ENCODE data around the gene SMARCA2.

SMARCA2 gene

GRCh38 chr9:2029666-2030170, 14.6 kb downstream of the SMARCA2 start:
- DNase-seq: no peak

GRCh38 chr9:2032234-2032633, 17.1 kb downstream of the SMARCA2 start:
- Histone ChIP-seq H3K79me1 (ENCODE audit: low read length) (no peaks in the 10 kb centered on the region), H3K79me2 (ENCODE audit: control insufficient read depth, insufficient read depth, low read length, poor library complexity) (peaks cover 2% of the 10 kb centered on the region), H2AFZ (ENCODE audit: insufficient read depth, low read length, poor library complexity) (no peak overlapping the region), H3K9ac (ENCODE audit: low read length) (no peak overlapping the region), H4K91ac (ENCODE audit: low read depth, low read length) (no peak overlapping the region), H2BK5ac (ENCODE audit: low read depth, low read length, poor library complexity) (no peak overlapping the region), H3K4me3 (ENCODE audit: low read depth, low read length) (no peak overlapping the region), H3K27ac (ENCODE audit: low read depth, low read length) (no peak overlapping the region), H2AK5ac (ENCODE audit: low read length) (no peak overlapping the region), H4K8ac (ENCODE audit: low read depth, low read length) (no peak overlapping the region), H3K4me1 (ENCODE audit: control insufficient read depth in 1 of 2, insufficient read depth in 2 of 2, low read length in 2 of 2) (peaks cover 2 to 7% of the 10 kb centered on the region in 2 experiments), H2BK120ac (ENCODE audit: insufficient read depth, low read length, poor library complexity) (no peak overlapping the region), H4K12ac (ENCODE audit: low read depth, low read length) (no peak overlapping the region), H3K4ac (ENCODE audit: low read depth, low read length) (no peak overlapping the region), H3K27me3 (ENCODE audit: insufficient read depth, low read length) (no peaks in the 10 kb centered on the region), H3K14ac (ENCODE audit: low read length) (no peak overlapping the region), H2BK12ac (ENCODE audit: low read length) (no peak overlapping the region), H3K4me2 (ENCODE audit: low read length) (no peak overlapping the region), H3K18ac (ENCODE audit: low read length) (no peak overlapping the region), H3K9me3 (ENCODE audit: insufficient read depth, low read depth, low read length) (no peaks in the 10 kb centered on the region), H3K36me3 (ENCODE audit: control insufficient read depth in 1 of 2, insufficient read depth in 2 of 2, low read length in 2 of 2) (peaks cover 12 to 20% of the 10 kb centered on the region in 2 experiments), H3K23ac (ENCODE audit: low read length) (no peak overlapping the region)
- WGBS (ENCODE audit: extremely low coverage, insufficient coverage, insufficient read length): no CpG with 5 or more reads among the region's 5 CpGs
- DNase-seq: no peak

More at GRCh38 chr9:2029666-2030170, 14.6 kb downstream of the SMARCA2 start:
- no peak overlapping the region for H3K23ac ChIP-seq (ENCODE audit: low read length)
- H3K36me3 ChIP-seq (ENCODE audit: control insufficient read depth in 1 of 2, insufficient read depth in 2 of 2, low read length in 2 of 2): peaks cover 9 to 24% of the 10 kb centered on the region in 2 experiments
- no peak overlapping the region for H3K18ac ChIP-seq (ENCODE audit: low read length)
- H3K79me1 ChIP-seq (ENCODE audit: low read length): peaks cover 4% of the 10 kb centered on the region
- no CpG with 5 or more reads among the region's 2 CpGs for WGBS (ENCODE audit: extremely low coverage, insufficient coverage, insufficient read length)
- H3K79me2 ChIP-seq (ENCODE audit: control insufficient read depth, insufficient read depth, low read length, poor library complexity): peaks cover 7% of the 10 kb centered on the region
- no peak overlapping the region for H2BK12ac ChIP-seq (ENCODE audit: low read length)
- H3K4me3 ChIP-seq (ENCODE audit: low read depth, low read length): no peak overlapping the region
- no peak overlapping the region for H3K4ac ChIP-seq (ENCODE audit: low read depth, low read length)
- no peak overlapping the region for H4K8ac ChIP-seq (ENCODE audit: low read depth, low read length)
- H3K27me3 ChIP-seq (ENCODE audit: insufficient read depth, low read length): no peaks in the 10 kb centered on the region
- no peak overlapping the region for H2AK5ac ChIP-seq (ENCODE audit: low read length)
- H2BK120ac ChIP-seq (ENCODE audit: insufficient read depth, low read length, poor library complexity): no peak overlapping the region
- H3K27ac ChIP-seq (ENCODE audit: low read depth, low read length): no peak overlapping the region
- no peak overlapping the region for H4K12ac ChIP-seq (ENCODE audit: low read depth, low read length)
- H3K4me1 ChIP-seq (ENCODE audit: control insufficient read depth in 1 of 2, insufficient read depth in 2 of 2, low read length in 2 of 2): peaks cover 13 to 19% of the 10 kb centered on the region in 2 experiments
- H2BK5ac ChIP-seq (ENCODE audit: low read depth, low read length, poor library complexity): no peak overlapping the region
- H3K9me3 ChIP-seq (ENCODE audit: insufficient read depth, low read depth, low read length): no peaks in the 10 kb centered on the region
- H3K4me2 ChIP-seq (ENCODE audit: low read length): no peak overlapping the region
- H2AFZ ChIP-seq (ENCODE audit: insufficient read depth, low read length, poor library complexity): no peak overlapping the region
- H3K9ac ChIP-seq (ENCODE audit: low read length): no peak overlapping the region
- H4K91ac ChIP-seq (ENCODE audit: low read depth, low read length): no peak overlapping the region
- no peak overlapping the region for H3K14ac ChIP-seq (ENCODE audit: low read length)

GRCh38 chr9:2036844-2037243, 21.7 kb downstream of the SMARCA2 start:
- H3K36me3 ChIP-seq (ENCODE audit: control insufficient read depth in 1 of 2, insufficient read depth in 2 of 2, low read length in 2 of 2): peaks cover 17 to 30% of the 10 kb centered on the region in 2 experiments
- H3K27ac ChIP-seq (ENCODE audit: low read depth, low read length): no peak overlapping the region
- no peak overlapping the region for H4K12ac ChIP-seq (ENCODE audit: low read depth, low read length)
- H3K4me1 ChIP-seq (ENCODE audit: control insufficient read depth in 1 of 2, insufficient read depth in 2 of 2, low read length in 2 of 2): peaks cover 3 to 5% of the 10 kb centered on the region in 2 experiments
- no peak overlapping the region for H3K9ac ChIP-seq (ENCODE audit: low read length)
- no peak overlapping the region for H2BK12ac ChIP-seq (ENCODE audit: low read length)
- no peak overlapping the region for H3K14ac ChIP-seq (ENCODE audit: low read length)
- no peaks in the 10 kb centered on the region for H3K79me2 ChIP-seq (ENCODE audit: control insufficient read depth, insufficient read depth, low read length, poor library complexity)
- H3K23ac ChIP-seq (ENCODE audit: low read length): no peak overlapping the region
- H3K4me3 ChIP-seq (ENCODE audit: low read depth, low read length): no peak overlapping the region
- H2BK120ac ChIP-seq (ENCODE audit: insufficient read depth, low read length, poor library complexity): no peak overlapping the region
- H2BK5ac ChIP-seq (ENCODE audit: low read depth, low read length, poor library complexity): no peak overlapping the region
- no peak overlapping the region for H3K18ac ChIP-seq (ENCODE audit: low read length)
- H3K4me2 ChIP-seq (ENCODE audit: low read length): no peak overlapping the region
- DNase-seq: no peak
- no peak overlapping the region for H2AFZ ChIP-seq (ENCODE audit: insufficient read depth, low read length, poor library complexity)
- no peak overlapping the region for H2AK5ac ChIP-seq (ENCODE audit: low read length)
- H3K4ac ChIP-seq (ENCODE audit: low read depth, low read length): no peak overlapping the region
- no peaks in the 10 kb centered on the region for H3K79me1 ChIP-seq (ENCODE audit: low read length)
- H3K27me3 ChIP-seq (ENCODE audit: insufficient read depth, low read length): no peaks in the 10 kb centered on the region
- no peak overlapping the region for H4K8ac ChIP-seq (ENCODE audit: low read depth, low read length)
- H3K9me3 ChIP-seq (ENCODE audit: insufficient read depth, low read depth, low read length): no peaks in the 10 kb centered on the region
- no CpG with 5 or more reads among the region's 4 CpGs for WGBS (ENCODE audit: extremely low coverage, insufficient coverage, insufficient read length)
- H4K91ac ChIP-seq (ENCODE audit: low read depth, low read length): no peak overlapping the region

GRCh38 chr9:2039294-2040180, 24.4 kb downstream of the SMARCA2 start:
- Histone ChIP-seq H3K4me1 (ENCODE audit: control insufficient read depth in 1 of 2, insufficient read depth in 2 of 2, low read length in 2 of 2) (peaks cover 5 to 13% of the 10 kb centered on the region in 2 experiments), H2AFZ (ENCODE audit: insufficient read depth, low read length, poor library complexity) (no peak overlapping the region), H2BK12ac (ENCODE audit: low read length) (peak overlapping the region; percentile 69), H3K27me3 (ENCODE audit: insufficient read depth, low read length) (no peaks in the 10 kb centered on the region), H3K9me3 (ENCODE audit: insufficient read depth, low read depth, low read length) (no peaks in the 10 kb centered on the region), H4K12ac (ENCODE audit: low read depth, low read length) (no peak overlapping the region), H3K14ac (ENCODE audit: low read length) (no peak overlapping the region), H3K4me3 (ENCODE audit: low read depth, low read length) (no peak overlapping the region), H2AK5ac (ENCODE audit: low read length) (no peak overlapping the region), H3K4me2 (ENCODE audit: low read length) (no peak overlapping the region), H3K4ac (ENCODE audit: low read depth, low read length) (no peak overlapping the region), H2BK120ac (ENCODE audit: insufficient read depth, low read length, poor library complexity) (no peak overlapping the region), H3K18ac (ENCODE audit: low read length) (no peak overlapping the region), H3K79me1 (ENCODE audit: low read length) (peaks cover 6% of the 10 kb centered on the region), H3K36me3 (ENCODE audit: control insufficient read depth in 1 of 2, insufficient read depth in 2 of 2, low read length in 2 of 2) (peaks cover 11 to 17% of the 10 kb centered on the region in 2 experiments), H3K9ac (ENCODE audit: low read length) (no peak overlapping the region), H3K27ac (ENCODE audit: low read depth, low read length) (peak overlapping the region; percentile 26), H4K8ac (ENCODE audit: low read depth, low read length) (peak overlapping the region; percentile 22), H2BK5ac (ENCODE audit: low read depth, low read length, poor library complexity) (peak overlapping the region; percentile 11), H3K23ac (ENCODE audit: low read length) (no peak overlapping the region), H4K91ac (ENCODE audit: low read depth, low read length) (no peak overlapping the region), H3K79me2 (ENCODE audit: control insufficient read depth, insufficient read depth, low read length, poor library complexity) (no peaks in the 10 kb centered on the region)
- DNase-seq: no peak
- no CpG with 5 or more reads among the region's 20 CpGs for WGBS (ENCODE audit: extremely low coverage, insufficient coverage, insufficient read length)
